HepG2 (cell line): ENCODE measurements around the gene STIM1.

Source experiments
- POLR2AphosphoS2 ChIP-seq: IDR thresholded peaks from 2 replicates; pipeline ENCODE4 v1.6.1; 2011; ENCODE audit warnings: low read depth, low read length, improper control_type of control experiment
- ZMYM2 ChIP-seq: sonication (generic); formaldehyde crosslinking; IDR thresholded peaks from 2 replicates; pipeline ENCODE4 v1.8.0; 2022; ENCODE audit warnings: mild to moderate bottlenecking, missing genetic modification reagents
- TF ChIP-seq, protein P1 (sequence below): sonication (generic); formaldehyde crosslinking; IDR thresholded peaks from 2 replicates; pipeline ENCODE4 v1.5.0; 2020; ENCODE audit warnings: mild to moderate bottlenecking, missing genetic modification reagents, moderate library complexity
- TF ChIP-seq, protein P2 (sequence below): sonication (generic); formaldehyde crosslinking; IDR thresholded peaks from 2 replicates; pipeline ENCODE4 v1.8.0; 2022; ENCODE audit warnings: mild to moderate bottlenecking, missing genetic modification reagents

DNA sequence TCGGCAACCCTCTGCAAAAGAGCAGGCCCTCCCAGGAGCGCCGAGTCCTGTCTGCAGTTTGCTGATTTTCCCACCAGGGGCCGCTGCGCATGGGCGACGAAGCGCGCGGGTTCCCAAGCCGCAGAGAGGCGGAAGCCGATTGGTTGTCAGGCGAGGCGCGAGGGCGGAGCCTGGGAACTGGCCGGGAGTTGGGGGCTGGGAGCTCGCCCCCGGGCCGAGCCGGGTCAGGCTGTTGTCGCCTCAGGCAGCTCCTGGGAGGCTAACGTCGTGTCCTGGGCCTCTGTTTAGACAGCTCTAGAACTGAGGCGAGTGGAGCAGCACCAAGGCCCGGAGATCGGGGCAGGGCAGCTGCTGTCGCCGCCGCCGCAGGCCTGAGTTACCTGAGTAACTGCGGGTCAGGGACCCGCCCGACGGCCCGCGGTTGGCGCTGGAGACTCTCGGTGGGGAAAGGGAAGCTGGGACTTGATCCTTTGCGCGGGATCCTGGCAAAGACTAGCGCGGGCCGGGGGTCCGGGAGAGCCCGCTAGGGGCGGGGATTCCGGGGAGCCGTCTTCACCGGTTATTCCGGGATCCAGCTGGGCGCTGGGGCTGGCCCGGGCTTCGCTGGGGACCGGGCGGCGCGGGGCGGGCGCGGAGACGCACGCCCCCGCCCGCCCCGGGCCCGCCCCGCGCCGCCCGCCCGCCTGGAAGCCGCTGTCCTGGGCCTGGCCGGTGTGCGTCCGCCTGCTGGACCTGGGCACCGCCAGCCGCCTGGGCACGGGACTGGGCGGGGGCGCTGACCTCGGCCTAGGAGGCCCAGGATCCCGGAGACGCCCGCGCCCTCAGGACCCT, at the start of gene STIM1:
- TF ChIP-seq ZMYM2 (CRISPR knock-in tag) (no peak), POLR2AphosphoS2 (no peak)
- TF ChIP-seq, protein P1, sequence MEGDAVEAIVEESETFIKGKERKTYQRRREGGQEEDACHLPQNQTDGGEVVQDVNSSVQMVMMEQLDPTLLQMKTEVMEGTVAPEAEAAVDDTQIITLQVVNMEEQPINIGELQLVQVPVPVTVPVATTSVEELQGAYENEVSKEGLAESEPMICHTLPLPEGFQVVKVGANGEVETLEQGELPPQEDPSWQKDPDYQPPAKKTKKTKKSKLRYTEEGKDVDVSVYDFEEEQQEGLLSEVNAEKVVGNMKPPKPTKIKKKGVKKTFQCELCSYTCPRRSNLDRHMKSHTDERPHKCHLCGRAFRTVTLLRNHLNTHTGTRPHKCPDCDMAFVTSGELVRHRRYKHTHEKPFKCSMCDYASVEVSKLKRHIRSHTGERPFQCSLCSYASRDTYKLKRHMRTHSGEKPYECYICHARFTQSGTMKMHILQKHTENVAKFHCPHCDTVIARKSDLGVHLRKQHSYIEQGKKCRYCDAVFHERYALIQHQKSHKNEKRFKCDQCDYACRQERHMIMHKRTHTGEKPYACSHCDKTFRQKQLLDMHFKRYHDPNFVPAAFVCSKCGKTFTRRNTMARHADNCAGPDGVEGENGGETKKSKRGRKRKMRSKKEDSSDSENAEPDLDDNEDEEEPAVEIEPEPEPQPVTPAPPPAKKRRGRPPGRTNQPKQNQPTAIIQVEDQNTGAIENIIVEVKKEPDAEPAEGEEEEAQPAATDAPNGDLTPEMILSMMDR (CRISPR knock-in tag): peak; percentile 98
- TF ChIP-seq, protein P2, sequence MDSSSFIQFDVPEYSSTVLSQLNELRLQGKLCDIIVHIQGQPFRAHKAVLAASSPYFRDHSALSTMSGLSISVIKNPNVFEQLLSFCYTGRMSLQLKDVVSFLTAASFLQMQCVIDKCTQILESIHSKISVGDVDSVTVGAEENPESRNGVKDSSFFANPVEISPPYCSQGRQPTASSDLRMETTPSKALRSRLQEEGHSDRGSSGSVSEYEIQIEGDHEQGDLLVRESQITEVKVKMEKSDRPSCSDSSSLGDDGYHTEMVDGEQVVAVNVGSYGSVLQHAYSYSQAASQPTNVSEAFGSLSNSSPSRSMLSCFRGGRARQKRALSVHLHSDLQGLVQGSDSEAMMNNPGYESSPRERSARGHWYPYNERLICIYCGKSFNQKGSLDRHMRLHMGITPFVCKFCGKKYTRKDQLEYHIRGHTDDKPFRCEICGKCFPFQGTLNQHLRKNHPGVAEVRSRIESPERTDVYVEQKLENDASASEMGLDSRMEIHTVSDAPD (CRISPR knock-in tag): no peak
